PC-3 (cell line): ENCODE measurements around the gene SCAMP4. TPM values are rescaled to one million over a fixed set of nuclear protein-coding genes. Genes with fewer than 3 reads are reported as not detected.

ENCODE experiments used
- ATAC-seq: fragments of 200-7000 bp; cut with Tn5 transposase; 2 replicates; pipeline ENCODE4 v1.9.1; 2020; ENCODE audit warnings: mild to moderate bottlenecking, moderate library complexity
- BruUV-seq: library from RNA; stranded (reverse); fragments of 400-500 nt; replicated peaks from 2 replicates; lab custom pipeline; 2021; lab: Mats Ljungman, UMichigan
- CTCF ChIA-PET: fragments of 300-600 bp; sonication (Branson Sonifier 250); formaldehyde crosslinking; loops from one replicate; lab custom pipeline; 2022; ENCODE audit warnings: antibody characterized with exemption; lab: Charles Lee
- POLR2A ChIA-PET: fragments of 300-600 bp; sonication (Branson Sonifier 250); formaldehyde crosslinking; loops from one replicate; lab custom pipeline; 2022; ENCODE audit warnings: antibody characterized with exemption; ENCODE audit not compliant: unreplicated experiment; lab: Charles Lee
- DNase-seq: peaks from one replicate; pipeline ENCODE4 v3.0.0-alpha.2; 2015
- H2AFZ ChIP-seq: fragments of 300-600 bp; sonication (generic); 2 replicates; pipeline ENCODE4 v1.6.0; 2016; ENCODE audit warnings: antibody characterized with exemption, low read length
- H3F3A ChIP-seq: fragments of 300-600 bp; sonication (generic); one replicate; pipeline ENCODE4 v1.6.0; 2017; ENCODE audit warnings: antibody characterized with exemption, low read length, control low read depth, mild to moderate bottlenecking; ENCODE audit not compliant: unreplicated experiment
- H3K27ac ChIP-seq: fragments of 300-600 bp; sonication (generic); 2 replicates; pipeline ENCODE4 v1.5.1; 2016; ENCODE audit warnings: mild to moderate bottlenecking, low read length
- H3K27me3 ChIP-seq: fragments of 300-600 bp; sonication (generic); 2 replicates; pipeline ENCODE4 v1.6.1; 2016; ENCODE audit warnings: low read length, mixed read lengths
- H3K36me3 ChIP-seq: fragments of 300-600 bp; sonication (generic); 2 replicates; pipeline ENCODE4 v1.6.1; 2016; ENCODE audit warnings: low read depth, mixed run types, low read length, mixed read lengths
- H3K4me1 ChIP-seq: fragments of 300-600 bp; sonication (generic); 2 replicates; pipeline ENCODE4 v1.5.1; 2016; ENCODE audit warnings: low read length; ENCODE audit not compliant: insufficient read depth
- H3K4me2 ChIP-seq: fragments of 300-600 bp; sonication (generic); 2 replicates; pipeline ENCODE4 v1.6.0; 2016; ENCODE audit warnings: low read length
- H3K4me3 ChIP-seq: fragments of 300-600 bp; sonication (generic); 2 replicates; pipeline ENCODE4 v1.5.1; 2016; ENCODE audit warnings: mild to moderate bottlenecking, low read length, mixed read lengths
- H3K79me2 ChIP-seq: fragments of 300-600 bp; sonication (generic); 2 replicates; pipeline ENCODE4 v1.6.1; 2017; ENCODE audit warnings: low read length, mixed read lengths
- H3K9ac ChIP-seq: fragments of 300-600 bp; sonication (generic); 2 replicates; pipeline ENCODE4 v1.6.0; 2016; ENCODE audit warnings: mild to moderate bottlenecking, low read length
- H3K9me2 ChIP-seq: fragments of 300-600 bp; sonication (generic); replicated peaks from 2 replicates; pipeline ENCODE4 v1.6.1; 2016; ENCODE audit warnings: mixed run types, low read length, mixed read lengths
- H3K9me3 ChIP-seq: fragments of 300-600 bp; sonication (generic); 2 replicates; pipeline ENCODE4 v1.6.1; 2016; ENCODE audit warnings: low read length, mixed read lengths
- H4K20me1 ChIP-seq: fragments of 300-600 bp; sonication (generic); 2 replicates; pipeline ENCODE4 v1.6.1; 2016; ENCODE audit warnings: low read length, mixed read lengths
- CTCF ChIP-seq: fragments of 300-600 bp; sonication (generic); conservative IDR thresholded peaks from 2 replicates; pipeline ENCODE4 v1.5.1; 2017; ENCODE audit warnings: antibody characterized with exemption, low read depth, mild to moderate bottlenecking, low read length
- EZH2 ChIP-seq: fragments of 300-600 bp; sonication (generic); IDR thresholded peaks from one replicate; pipeline ENCODE4 v1.6.1; 2017; ENCODE audit warnings: antibody characterized with exemption, mild to moderate bottlenecking, low read length; ENCODE audit not compliant: unreplicated experiment
- EZH2phosphoT487 ChIP-seq: fragments of 300-600 bp; sonication (generic); IDR thresholded peaks from 2 replicates; pipeline ENCODE4 v1.6.1; 2018; ENCODE audit warnings: mild to moderate bottlenecking, antibody characterized with exemption, low read length, borderline replicate concordance
- intact Hi-C: fragments of 100-400 bp; cut with micrococcal nuclease; formaldehyde crosslinking; loops from 2 replicates; pipeline ENCODE4 v1.9.0; 2023
- total RNA-seq: library from RNA; depleted of rRNA; stranded (reverse); fragments of >200 nt; gene quantifications from 2 replicates; pipeline ENCODE4 v1.2.3, GENCODE V29; 2014

The SCAMP4 gene
- total RNA-seq, 1 experiment from 2014 or later: 61.5 TPM

DNA sequence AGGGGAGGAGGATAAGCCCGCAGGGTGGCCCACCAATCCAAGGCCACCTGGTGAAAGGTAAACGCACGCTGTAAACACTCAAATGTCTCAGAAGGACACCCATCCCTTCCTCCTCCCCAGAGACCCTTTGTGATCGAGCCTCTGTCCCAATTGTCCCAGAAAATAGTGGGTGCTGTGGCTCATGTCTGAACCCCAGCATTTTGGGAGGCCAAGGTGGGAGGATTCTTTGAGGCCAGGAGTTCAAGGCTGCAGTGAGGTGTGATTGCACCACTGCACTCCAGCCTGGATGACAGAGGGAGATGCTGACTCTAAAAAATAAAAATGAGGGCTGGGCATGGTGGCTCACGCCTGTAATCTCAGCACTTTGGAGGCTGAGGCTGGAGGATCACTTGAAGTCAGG, 16.8 kb upstream of the SCAMP4 start:
- TF ChIP-seq EZH2 (no peak), CTCF (no peak), EZH2phosphoT487 (no peak)
- intact Hi-C loops: no loop called here

GRCh38 chr19:1889907-1890306, 15.3 kb upstream of the SCAMP4 start:
- H3K27me3 ChIP-seq: no peaks in the 10 kb centered on the region
- H3K36me3 ChIP-seq: no peaks in the 10 kb centered on the region
- H3K9me3 ChIP-seq: no peaks in the 10 kb centered on the region
- H2AFZ ChIP-seq: no peak overlapping the region
- no peak for TF ChIP-seq CTCF
- no peak for TF ChIP-seq EZH2
- TF ChIP-seq EZH2phosphoT487: no peak
- no peak for ATAC-seq
- H4K20me1 ChIP-seq: no peaks in the 10 kb centered on the region
- no peak overlapping the region for H3K9ac ChIP-seq
- H3K4me3 ChIP-seq: no peak overlapping the region
- H3F3A ChIP-seq: no peaks in the 10 kb centered on the region
- no TSS peak for BruUV-seq
- POLR2A ChIA-PET: no interaction called here
- CTCF ChIA-PET: no interaction called here
- no peaks in the 10 kb centered on the region for H3K4me1 ChIP-seq
- intact Hi-C loops: no loop called here
- H3K27ac ChIP-seq: no peak overlapping the region
- no peak for DNase-seq
- no peak overlapping the region for H3K4me2 ChIP-seq
- peaks cover 1% of the 10 kb centered on the region for H3K79me2 ChIP-seq
- no peaks in the 10 kb centered on the region for H3K9me2 ChIP-seq

More for the DNA sequence above, 16.8 kb upstream of the SCAMP4 start:
- Histone ChIP-seq H3K4me2 (no peak overlapping the region), H3K36me3 (no peaks in the 10 kb centered on the region), H3K9me2 (no peaks in the 10 kb centered on the region), H4K20me1 (peaks cover 12% of the 10 kb centered on the region; the same call in 1 of the 2 replicates), H3K9ac (no peak overlapping the region), H3F3A (no peaks in the 10 kb centered on the region), H3K27me3 (no peaks in the 10 kb centered on the region), H3K4me3 (no peak overlapping the region), H3K9me3 (no peaks in the 10 kb centered on the region), H3K4me1 (peaks cover 8% of the 10 kb centered on the region), H3K27ac (no peak overlapping the region), H3K79me2 (peaks cover 16% of the 10 kb centered on the region), H2AFZ (no peak overlapping the region)
- DNase-seq (no peak), ATAC-seq (no peak)
- CTCF ChIA-PET: no interaction called here
- POLR2A ChIA-PET: no interaction called here
- no TSS peak for BruUV-seq

DNA sequence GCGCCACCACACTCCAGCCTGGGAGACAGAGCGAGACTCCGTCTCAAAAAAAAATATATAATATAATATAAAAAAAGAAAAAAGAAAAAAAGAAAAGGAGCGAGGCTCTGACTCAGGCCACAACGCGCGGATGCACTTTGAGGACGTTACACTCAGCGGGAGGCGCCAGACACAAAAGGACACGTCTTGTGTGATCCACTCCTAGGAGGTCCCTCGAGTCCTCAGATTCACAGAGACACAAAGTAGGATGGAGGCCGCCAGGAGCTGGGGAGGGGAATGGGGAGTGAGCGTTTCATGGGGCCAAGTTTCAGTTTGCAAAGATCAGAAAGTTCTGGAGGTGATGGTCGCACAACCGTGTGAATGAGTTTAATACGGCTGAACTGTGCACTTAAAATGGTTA, 11.4 kb upstream of the SCAMP4 start:
- no TSS peak for BruUV-seq
- Histone ChIP-seq H3K9me2 (no peaks in the 10 kb centered on the region), H3K36me3 (no peaks in the 10 kb centered on the region), H3K4me1 (no peaks in the 10 kb centered on the region), H3K9ac (no peak overlapping the region), H3K9me3 (no peaks in the 10 kb centered on the region), H3K4me2 (no peak overlapping the region), H3K79me2 (no peaks in the 10 kb centered on the region), H4K20me1 (no peaks in the 10 kb centered on the region), H3K4me3 (no peak overlapping the region), H3K27ac (no peak overlapping the region), H3K27me3 (no peaks in the 10 kb centered on the region), H2AFZ (no peak overlapping the region), H3F3A (no peaks in the 10 kb centered on the region)
- no peak for TF ChIP-seq CTCF
- no peak for TF ChIP-seq EZH2
- TF ChIP-seq EZH2phosphoT487: no peak
- POLR2A ChIA-PET: no interaction called here
- DNase-seq (no peak), ATAC-seq (no peak)
- intact Hi-C loops: no loop called here
- CTCF ChIA-PET: no interaction called here
